OCI-LY3 (cell line): ENCODE data around the gene UNC79.

Experiments
- H2AFZ ChIP-seq: fragments of 200-600, 300-600 bp; shearing (Covaris generic); 2 replicates; pipeline ENCODE4 v1.6.0; 2014; ENCODE audit warnings: antibody characterized with exemption, low read depth, low read length
- H3K27ac ChIP-seq: fragments of 200-600, 300-600 bp; sonication (generic); 2 replicates; pipeline ENCODE4 v1.5.1; 2014; ENCODE audit warnings: mild to moderate bottlenecking, low read length, moderate library complexity, mixed read lengths
- H3K27me3 ChIP-seq: fragments of 200-600, 300-600 bp; sonication (generic); 2 replicates; pipeline ENCODE4 v1.6.1; 2014; ENCODE audit warnings: low read depth, low read length, mixed read lengths
- H3K36me3 ChIP-seq: fragments of 200-600, 300-600 bp; sonication (generic); replicated peaks from 2 replicates; pipeline ENCODE3; 2014; ENCODE audit warnings: low read depth, low read length, mixed read lengths
- H3K4me1 ChIP-seq: fragments of 300-600, 200-600 bp; sonication (generic); 2 replicates; pipeline ENCODE4 v1.6.1; 2014; ENCODE audit warnings: low read length, mixed read lengths
- H3K4me2 ChIP-seq: fragments of 200-600, 300-600 bp; sonication (generic); 2 replicates; pipeline ENCODE4 v1.6.1; 2014; ENCODE audit warnings: low read length, mixed read lengths
- H3K4me3 ChIP-seq: fragments of 300-600, 200-600 bp; sonication (generic); 2 replicates; pipeline ENCODE4 v1.5.1; 2014; ENCODE audit warnings: antibody characterized with exemption, mild to moderate bottlenecking, low read length, moderate library complexity
- H3K79me2 ChIP-seq: fragments of 300-600, 200-600 bp; shearing (Covaris generic); 2 replicates; pipeline ENCODE4 v1.6.1; 2014; ENCODE audit warnings: mild to moderate bottlenecking, low read length, mixed read lengths
- H3K9ac ChIP-seq: fragments of 300-600, 200-600 bp; shearing (Covaris generic); 2 replicates; pipeline ENCODE4 v1.6.0; 2014; ENCODE audit warnings: mild to moderate bottlenecking, low read length, moderate library complexity
- H3K9me3 ChIP-seq: fragments of 200-600, 300-600 bp; shearing (Covaris generic); 2 replicates; pipeline ENCODE4 v1.6.1; 2014; ENCODE audit warnings: low read length, mixed read lengths; ENCODE audit not compliant: insufficient read depth
- H4K20me1 ChIP-seq: fragments of 200-600, 300-600 bp; sonication (generic); 2 replicates; pipeline ENCODE4 v1.6.1; 2016; ENCODE audit warnings: low read length, mixed read lengths; ENCODE audit not compliant: insufficient read depth
- CTCF ChIP-seq: fragments of 200-600, 300-600 bp; sonication (generic); IDR thresholded peaks from 2 replicates; pipeline ENCODE4 v1.5.1; 2014; ENCODE audit warnings: antibody characterized with exemption, low read length, low read depth
- EZH2phosphoT487 ChIP-seq: fragments of 200-600 bp; shearing (Covaris generic); IDR thresholded peaks from 2 replicates; pipeline ENCODE4 v1.6.1; 2018; ENCODE audit warnings: antibody characterized with exemption, mixed run types, low read depth

The UNC79 gene

GRCh38 chr14:93592786-93593185, 162.0 kb downstream of the UNC79 start:
- no peaks in the 10 kb centered on the region for H3K4me1 ChIP-seq
- H3K9ac ChIP-seq: no peak overlapping the region
- TF ChIP-seq CTCF (no peak), EZH2phosphoT487 (no peak)
- no peaks in the 10 kb centered on the region for H3K79me2 ChIP-seq
- no peak overlapping the region for H3K4me3 ChIP-seq
- H3K36me3 ChIP-seq: no peaks in the 10 kb centered on the region
- peaks cover 13% of the 10 kb centered on the region for H3K27me3 ChIP-seq
- no peak overlapping the region for H3K27ac ChIP-seq
- no peaks in the 10 kb centered on the region for H4K20me1 ChIP-seq
- H3K9me3 ChIP-seq: no peaks in the 10 kb centered on the region
- no peak overlapping the region for H3K4me2 ChIP-seq
- H2AFZ ChIP-seq: no peak overlapping the region

- Histone ChIP-seq H3K27me3 (peaks cover 36% of the 10 kb centered on the region), H3K9me3 (no peaks in the 10 kb centered on the region), H3K4me2 (no peak overlapping the region), H3K9ac (no peak overlapping the region), H4K20me1 (no peaks in the 10 kb centered on the region), H3K79me2 (no peaks in the 10 kb centered on the region), H3K4me1 (no peaks in the 10 kb centered on the region), H3K4me3 (no peak overlapping the region), H3K36me3 (no peaks in the 10 kb centered on the region), H3K27ac (no peak overlapping the region), H2AFZ (no peak overlapping the region)
- TF ChIP-seq EZH2phosphoT487 (no peak), CTCF (no peak)
Observed at GRCh38 chr14:93606091-93606490, 175.4 kb downstream of the UNC79 start.

- no peak for TF ChIP-seq EZH2phosphoT487
- peak; percentile 91 for TF ChIP-seq CTCF
- peak overlapping the region; percentile 93 for H2AFZ ChIP-seq
Observed at GRCh38 chr14:93619176-93619793, 188.5 kb downstream of the UNC79 start.

GRCh38 chr14:93628048-93628447, 197.3 kb downstream of the UNC79 start:
- Histone ChIP-seq H4K20me1 (no peaks in the 10 kb centered on the region), H3K4me2 (no peak overlapping the region), H3K79me2 (no peaks in the 10 kb centered on the region), H3K36me3 (no peaks in the 10 kb centered on the region), H3K9me3 (no peaks in the 10 kb centered on the region), H3K4me1 (no peaks in the 10 kb centered on the region), H2AFZ (no peak overlapping the region), H3K27me3 (peaks cover 21% of the 10 kb centered on the region), H3K9ac (no peak overlapping the region), H3K4me3 (no peak overlapping the region), H3K27ac (no peak overlapping the region)
- no peak for TF ChIP-seq EZH2phosphoT487
- TF ChIP-seq CTCF: no peak

More at GRCh38 chr14:93619176-93619793, 188.5 kb downstream of the UNC79 start:
- H3K27me3 ChIP-seq: peaks cover 33% of the 10 kb centered on the region
- no peak overlapping the region for H3K27ac ChIP-seq
- no peak overlapping the region for H3K4me3 ChIP-seq
- no peaks in the 10 kb centered on the region for H4K20me1 ChIP-seq
- H3K9me3 ChIP-seq: no peaks in the 10 kb centered on the region
- H3K79me2 ChIP-seq: no peaks in the 10 kb centered on the region
- H3K36me3 ChIP-seq: no peaks in the 10 kb centered on the region
- H3K4me1 ChIP-seq: peaks cover 5% of the 10 kb centered on the region
- peak overlapping the region; percentile 35 for H3K4me2 ChIP-seq
- H3K9ac ChIP-seq: no peak overlapping the region
